NCI-H2171 treated with DMSO at 0.1 percent for 48 hours (cell line): ENCODE results near the gene FSTL4.

Source experiments
- DNase-seq: peaks from one replicate; lab custom pipeline; 2025; lab: John Stamatoyannopoulos, UW

Gene FSTL4

GRCh38 chr5:133610489-133611356 is 1.6 kb downstream of the FSTL4 start:
- peak; percentile 37 for DNase-seq

DNA sequence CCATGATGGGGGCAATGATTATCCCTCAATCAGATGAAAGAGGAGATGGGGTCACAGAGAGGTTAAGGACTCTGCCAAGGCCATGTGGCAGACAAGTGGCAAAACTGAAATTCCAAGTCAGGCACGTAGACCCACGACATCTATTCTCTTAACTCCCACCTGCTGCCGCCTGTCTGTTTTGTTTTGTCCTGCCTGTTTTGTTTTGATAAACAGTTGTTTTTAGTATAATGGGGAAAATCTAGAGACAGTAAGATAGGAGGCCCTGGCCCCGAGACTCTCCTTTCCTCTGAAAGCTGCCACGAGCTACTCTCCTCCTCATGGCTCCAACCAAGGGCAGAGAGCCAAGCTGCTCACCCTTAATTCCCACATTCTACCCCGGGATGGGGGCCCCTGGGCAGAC is 4.9 kb downstream of the FSTL4 start:
- peak; percentile 44 for DNase-seq

- DNase-seq, result no peak
Observed at GRCh38 chr5:133606835-133607234, 5.5 kb downstream of the FSTL4 start.

DNA sequence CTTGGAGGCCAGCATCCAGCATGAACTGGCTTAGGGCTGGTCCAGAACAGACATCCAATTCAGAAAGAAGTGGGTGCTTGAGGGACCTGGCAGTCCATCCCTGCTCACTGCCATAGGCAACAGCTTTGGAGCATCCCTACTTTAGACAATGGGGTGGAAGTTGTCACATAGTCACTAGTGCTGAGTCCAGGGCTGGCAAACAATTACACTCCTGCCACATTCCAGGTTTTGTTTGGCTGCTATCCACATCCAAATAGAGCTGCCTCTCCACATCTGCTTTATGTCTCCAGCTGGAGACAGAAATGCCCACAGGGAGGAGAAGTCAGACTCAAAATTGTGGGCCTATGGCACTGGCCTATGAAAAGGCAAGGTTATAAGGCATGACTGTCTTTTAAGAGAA is 7.0 kb downstream of the FSTL4 start:
- no peak for DNase-seq

DNA sequence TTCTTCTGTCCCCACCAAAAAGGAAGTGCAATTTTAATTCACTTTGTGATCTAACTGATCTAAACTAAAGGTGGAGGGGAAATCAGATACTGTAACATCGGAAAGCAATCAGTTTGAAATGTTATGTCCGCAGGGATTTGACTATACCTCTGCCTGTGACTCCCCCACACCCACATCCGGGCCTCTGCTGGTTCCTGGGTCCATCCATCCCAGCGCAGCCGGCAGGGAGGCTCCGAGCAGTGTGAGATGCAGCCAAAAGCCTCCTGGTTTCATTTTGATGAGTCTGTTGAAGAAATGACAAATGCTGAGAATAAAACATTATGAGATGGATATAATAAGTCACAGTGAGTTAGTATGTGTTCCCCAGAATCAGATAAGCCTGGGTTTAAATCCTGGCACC is 8.6 kb downstream of the FSTL4 start:
- DNase-seq, result no peak

DNA sequence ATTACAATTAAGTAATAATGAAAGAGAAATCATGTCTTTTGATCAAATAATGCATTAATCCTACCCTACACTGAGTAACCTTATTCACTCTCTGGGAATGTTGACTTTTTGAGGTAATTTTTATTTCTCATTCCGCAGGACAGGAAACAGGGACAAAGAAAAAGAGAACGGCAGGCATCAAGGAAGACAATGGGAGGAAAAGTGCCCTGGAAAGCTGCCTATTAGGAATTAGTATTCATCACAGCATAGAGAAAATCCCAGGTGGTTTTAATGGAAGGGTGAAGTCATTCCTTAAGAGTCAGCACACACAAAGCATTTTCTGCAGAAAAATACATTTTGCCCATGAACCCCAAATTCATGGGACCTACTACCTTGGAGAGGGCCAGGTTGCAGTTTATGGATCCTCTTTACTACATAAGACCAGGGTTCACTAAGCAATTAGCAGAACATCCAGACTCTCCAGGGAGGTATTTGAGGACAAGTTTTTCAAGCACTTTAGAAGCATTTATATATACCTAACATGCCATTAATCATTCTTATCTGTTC is 9.4 kb downstream of the FSTL4 start:
- DNase-seq, result no peak

DNA sequence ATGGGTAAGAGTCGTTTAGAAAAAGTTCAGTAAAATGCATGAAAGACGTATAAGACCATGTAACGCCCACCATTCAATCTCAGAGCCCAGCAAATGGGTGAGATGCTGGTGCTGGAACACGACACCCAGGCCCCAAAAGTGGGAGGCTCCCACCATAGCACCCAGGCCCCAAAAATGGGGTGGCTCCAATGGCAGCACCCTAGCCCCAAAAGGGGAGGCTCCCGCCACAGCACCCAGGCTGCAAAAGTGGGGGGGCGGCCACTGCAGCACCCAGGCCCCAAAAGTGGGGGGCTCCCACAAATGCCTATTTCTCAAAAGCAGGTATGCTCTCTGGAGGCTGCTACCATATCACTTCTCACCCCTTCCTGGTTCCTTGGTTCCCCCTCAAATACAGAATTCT is 12.7 kb downstream of the FSTL4 start:
- no peak for DNase-seq

DNA sequence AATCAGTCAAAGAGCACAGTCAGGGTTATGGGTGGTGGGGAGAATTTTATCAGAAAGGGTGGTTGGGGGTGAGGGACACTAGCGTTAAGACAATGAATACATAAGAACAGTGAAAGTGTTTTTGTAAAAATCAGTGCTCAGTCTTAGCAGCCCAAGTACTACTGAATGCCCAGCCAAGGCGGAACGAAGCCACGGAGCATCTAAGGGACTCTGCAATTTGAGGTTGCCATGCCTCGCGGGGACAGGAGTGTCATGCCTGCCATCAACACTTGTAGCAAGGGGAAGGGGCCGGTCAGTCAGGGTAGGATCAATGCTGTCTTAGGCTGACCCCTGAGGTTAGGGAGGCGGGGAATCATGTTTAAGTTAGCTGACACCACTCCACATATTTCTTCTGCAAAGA is 13.3 kb downstream of the FSTL4 start:
- DNase-seq, result no peak

DNA sequence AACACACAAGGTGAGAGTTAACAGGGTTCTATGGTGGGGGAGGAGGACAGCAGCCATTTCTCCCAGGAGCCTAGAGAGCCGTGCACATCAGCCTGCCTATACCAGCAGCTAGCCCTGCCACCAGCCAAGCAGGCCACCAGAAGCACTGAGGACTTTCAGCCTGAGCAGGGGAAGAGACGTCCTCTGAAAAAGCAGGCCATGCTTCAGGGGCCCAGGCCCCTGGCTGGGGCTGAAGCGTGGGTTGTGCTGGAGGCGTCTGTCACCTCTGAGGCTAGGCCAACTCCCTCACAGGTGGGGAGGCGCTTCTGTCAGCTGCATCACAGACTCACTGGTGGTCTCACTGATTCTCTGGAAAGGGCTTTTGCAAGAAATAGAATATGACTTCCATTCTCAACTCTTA is 16.3 kb downstream of the FSTL4 start:
- no peak for DNase-seq

- no peak for DNase-seq
Observed at GRCh38 chr5:133595465-133595864, 16.9 kb downstream of the FSTL4 start.

GRCh38 chr5:133589286-133589685 is 23.1 kb downstream of the FSTL4 start:
- DNase-seq, result no peak

DNA sequence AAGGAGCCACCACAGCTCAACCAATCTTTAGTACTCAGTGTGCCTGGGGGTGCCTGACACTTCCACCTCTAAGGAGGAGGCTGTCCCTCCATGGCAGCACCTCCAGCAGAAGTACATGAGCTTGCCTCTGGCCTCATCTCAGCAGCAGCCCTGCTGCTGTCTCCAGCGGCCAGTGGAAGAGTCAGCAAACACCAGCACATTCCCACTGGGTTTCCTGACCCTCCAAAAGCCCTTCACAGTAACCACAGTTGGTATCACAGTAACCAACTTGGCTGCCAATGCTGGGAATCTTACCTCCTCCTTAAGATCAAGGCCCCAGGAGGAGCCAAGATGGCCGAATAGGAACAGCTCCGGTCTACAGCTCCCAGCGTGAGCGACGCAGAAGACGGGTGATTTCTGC is 29.4 kb downstream of the FSTL4 start:
- no peak for DNase-seq

DNA sequence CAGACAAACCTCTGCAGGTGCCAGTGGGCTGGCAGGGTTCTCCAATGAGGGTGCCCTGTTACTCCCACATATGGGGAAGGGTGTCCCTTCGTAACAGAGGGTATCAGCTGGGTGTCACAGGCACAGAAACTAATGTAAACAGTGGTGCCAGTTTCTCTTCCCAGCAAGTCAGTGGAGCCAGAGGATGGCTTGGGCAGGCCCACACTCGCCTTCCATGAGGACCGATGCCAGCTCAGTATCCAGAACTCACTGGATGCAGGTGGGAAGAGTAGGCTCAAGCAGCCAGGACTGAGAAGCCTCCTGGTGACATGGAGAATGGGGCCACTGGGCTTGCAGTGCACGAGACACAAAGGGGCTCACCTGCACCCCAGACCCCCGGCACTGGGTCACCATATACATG is 30.4 kb downstream of the FSTL4 start:
- peak; percentile 19 for DNase-seq

DNA sequence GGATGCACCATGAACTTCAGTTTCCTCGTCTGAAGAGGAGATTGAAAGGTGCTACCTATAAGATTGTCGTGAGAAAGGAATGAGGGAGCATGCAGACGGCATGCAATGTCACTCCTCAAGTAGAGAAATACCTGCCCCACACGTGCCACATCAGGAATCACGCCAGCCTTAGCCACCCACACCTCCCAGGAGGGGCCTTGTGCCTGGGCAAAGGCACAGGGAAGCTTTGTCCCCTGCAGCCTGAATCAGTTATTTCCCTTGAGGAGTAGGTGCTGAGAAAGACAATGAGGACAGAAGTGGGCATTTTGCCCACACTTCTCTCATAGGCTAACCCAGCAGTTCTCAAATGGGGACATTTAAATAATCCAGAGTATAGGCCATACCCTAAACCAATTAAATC is 31.0 kb downstream of the FSTL4 start:
- DNase-seq, result no peak

DNA sequence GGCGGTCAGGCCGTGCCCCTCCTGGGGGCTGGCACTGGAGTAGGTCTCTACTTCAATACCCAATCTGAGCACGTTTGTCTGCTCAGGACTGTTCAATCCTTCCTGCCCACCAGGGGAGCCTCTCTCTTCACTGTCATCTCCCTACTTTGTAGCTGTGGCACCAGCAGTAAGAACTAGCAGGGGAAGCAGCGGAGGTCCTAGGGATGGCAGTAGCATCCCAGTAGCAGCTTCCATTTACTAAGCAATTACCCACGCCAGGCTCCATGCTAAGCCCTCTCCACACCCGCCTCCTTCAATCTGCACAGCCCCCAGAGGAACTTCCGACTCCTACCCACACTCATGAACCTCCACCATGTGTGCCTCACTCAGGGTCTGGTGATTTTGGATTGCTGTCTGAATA is 31.7 kb downstream of the FSTL4 start:
- DNase-seq, result no peak

DNA sequence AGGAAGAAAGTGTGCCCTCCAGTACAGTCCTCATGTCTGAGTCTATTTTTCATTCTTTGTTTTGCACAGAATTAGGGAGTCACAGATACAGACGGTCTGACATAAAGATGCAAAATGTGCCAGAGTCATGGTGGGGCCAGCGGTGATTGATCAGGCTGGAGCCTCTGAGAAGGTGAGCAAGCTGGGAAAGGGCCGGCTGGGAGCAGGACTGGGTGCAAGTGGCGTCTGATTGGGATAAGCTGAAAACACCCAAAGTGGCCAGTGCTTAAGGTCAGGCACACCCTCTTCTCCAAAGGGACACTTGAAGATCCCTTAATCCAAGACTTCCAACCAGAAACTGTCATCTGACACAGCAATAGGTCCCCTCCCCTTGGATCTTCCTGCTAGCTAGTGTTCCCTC is 32.6 kb downstream of the FSTL4 start:
- no peak for DNase-seq

DNA sequence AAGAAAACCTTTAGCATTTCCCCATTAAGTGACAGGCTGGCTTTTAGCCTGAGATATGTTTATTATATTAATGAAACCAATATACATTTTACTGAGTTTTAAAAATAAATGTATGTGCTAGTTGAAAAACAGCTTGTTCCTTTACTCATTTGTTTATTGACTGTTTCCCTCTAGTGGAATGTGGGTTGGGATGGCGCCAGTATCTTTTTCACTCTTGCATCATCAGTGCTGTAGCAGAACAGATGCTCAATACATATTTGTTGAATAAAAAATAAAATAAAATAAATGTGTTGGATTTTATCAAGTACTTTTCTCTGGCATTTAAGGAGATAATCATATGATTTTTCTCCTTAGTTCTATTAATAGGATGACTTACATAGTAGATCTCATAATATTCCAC is 43.0 kb downstream of the FSTL4 start:
- DNase-seq, result no peak

- no peak for DNase-seq
Observed at GRCh38 chr5:133565993-133566392, 46.3 kb downstream of the FSTL4 start.

DNA sequence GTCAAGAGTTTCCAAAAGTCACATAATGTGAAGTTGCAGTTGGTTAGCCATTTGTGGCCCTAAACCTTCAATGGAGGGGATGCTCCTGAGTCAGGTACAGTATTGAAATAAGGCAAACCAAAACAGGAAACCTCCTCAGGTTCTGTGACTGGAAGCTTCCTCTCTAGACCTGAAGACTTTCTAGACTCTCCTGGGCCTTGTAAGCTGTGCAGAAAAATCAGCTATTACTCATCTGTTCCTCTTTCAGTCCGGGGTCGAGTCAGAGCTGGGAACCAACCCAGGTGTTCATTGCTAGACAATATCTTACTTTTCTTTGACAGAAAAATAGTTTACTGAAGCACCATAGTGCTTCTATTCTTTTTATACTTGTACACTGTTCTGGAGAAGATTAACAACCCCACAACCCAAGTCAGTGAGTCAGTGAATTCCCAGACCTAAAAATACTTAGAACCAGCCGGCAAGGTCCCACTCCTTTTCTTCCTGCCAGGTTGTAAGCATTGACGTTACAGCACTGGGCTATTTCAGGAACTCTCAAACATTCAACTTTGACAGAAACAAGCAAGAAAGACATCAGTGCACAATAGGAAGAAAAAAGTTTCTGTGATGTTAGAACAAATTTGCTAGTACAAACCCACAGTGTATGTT is 47.3 kb downstream of the FSTL4 start:
- DNase-seq, result no peak

DNA sequence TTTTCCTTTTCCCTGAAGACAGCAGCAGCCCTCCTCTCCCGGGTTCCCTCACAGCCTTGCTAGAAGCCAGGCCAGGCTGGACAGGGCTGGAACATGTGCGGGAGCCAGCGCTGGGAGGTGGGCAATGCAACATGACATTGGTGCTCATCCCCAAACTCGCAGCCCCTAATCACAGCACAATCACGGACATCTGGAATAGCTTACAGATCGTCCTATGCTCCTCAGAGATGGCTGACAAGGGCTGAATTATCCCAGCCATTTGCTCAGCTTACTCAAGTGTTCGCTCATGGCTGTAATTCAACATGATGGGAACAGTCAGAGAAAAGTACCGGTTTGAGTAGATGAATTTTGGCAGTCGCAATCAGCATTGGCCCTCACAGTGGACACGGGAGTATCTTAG is 49.8 kb downstream of the FSTL4 start:
- no peak for DNase-seq

DNA sequence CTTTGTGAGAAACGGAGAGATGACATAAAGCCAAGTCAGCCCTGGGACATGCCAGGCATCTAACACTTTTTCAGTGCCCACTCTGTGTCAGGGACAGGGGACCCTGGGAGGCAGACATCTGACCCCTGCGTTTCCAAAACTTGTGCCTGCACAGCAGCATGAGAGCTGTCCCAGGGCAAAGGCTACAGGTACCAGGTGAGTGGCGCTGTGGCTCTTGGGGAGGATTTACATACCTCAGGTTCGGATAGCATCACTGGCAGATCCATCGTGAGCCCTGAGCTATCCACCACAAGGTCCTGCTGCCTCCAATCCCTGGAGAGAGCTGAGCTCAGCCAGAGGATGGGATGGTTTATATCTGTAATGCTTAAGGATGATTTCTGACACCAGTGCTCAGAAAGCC is 52.4 kb downstream of the FSTL4 start:
- no peak for DNase-seq

DNA sequence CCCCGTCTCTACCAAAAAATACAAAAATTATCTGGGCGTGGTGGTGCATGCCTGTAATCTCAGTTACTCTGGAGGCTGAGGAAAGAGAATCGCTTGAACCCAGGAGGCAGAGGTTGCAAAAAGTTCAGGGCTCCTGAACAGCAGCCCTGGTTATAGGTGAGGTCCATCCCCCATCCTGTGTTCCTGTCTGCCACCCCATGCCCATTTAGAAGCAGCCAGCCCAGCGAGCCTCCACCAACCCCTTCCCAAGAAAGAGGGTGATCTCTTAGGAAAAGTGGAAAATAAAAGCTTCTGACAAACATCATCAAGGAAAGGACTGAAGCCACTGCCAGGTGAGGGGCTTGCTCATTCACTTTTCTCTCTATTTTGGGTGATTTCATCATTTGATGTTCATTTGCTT is 55.8 kb downstream of the FSTL4 start:
- no peak for DNase-seq

DNA sequence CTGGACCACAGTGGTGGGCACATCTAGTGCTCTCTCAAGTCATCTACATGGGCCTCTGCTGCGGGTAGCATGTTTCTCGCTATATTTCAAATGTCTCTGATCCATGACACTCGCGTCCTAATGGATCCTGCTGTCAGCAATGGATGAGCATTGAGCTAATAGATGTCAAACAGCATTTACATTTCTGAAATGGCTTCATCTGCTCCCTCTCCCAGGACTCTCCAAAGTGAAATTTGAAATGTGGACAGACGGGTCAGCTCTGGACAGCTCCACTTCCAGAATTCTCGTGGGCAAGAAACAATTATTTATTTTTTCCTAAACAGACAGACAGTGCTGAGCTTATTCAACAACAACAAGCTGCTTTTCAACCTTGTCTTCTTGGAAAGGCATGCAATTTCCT is 58.1 kb downstream of the FSTL4 start:
- no peak for DNase-seq
